NCI-H524 (cell line): Measurements from ENCODE around the gene CAMK1.
A peak's percentile ranks its signal among the peaks of the same experiment; 100 is the strongest.

Experiments
- DNase-seq, 2 experiments: peaks; one replicate each; lab custom pipeline; 2025; lab: John Stamatoyannopoulos, UW

Gene CAMK1

GRCh38 chr3:9769426-9770275, at the start of gene CAMK1:
TSS of gene CAMK1 (minus strand) at chr3:9769947. CDS start at chr3:9767749, 2,198 bp downstream.
- DNase-seq: peak in 1 of 2 experiments; percentile 27

GRCh38 chr3:9818666-9819335, 49.1 kb upstream of the CAMK1 start:
- DNase-seq: no peak

DNA sequence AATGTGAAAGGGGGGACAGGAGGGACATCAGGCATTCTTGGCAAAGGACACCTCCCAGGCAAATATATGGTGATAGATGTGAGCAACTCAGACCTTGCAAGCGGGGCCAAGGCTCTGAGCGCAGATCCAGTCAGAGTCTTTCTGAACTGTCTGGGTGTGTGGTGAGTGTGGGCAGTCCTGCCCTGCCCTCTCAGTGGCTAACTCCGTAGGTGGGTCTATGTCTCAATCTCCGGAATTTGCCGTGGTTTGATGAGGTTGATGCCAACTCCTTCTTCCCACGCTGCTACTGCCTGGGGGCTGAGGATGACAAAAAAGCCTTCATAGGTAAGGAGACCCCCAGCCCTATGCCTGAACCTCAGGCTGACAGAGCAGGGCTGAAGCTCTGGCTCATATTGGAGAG, 47.7 kb upstream of the CAMK1 start:
- no peak for DNase-seq

DNA sequence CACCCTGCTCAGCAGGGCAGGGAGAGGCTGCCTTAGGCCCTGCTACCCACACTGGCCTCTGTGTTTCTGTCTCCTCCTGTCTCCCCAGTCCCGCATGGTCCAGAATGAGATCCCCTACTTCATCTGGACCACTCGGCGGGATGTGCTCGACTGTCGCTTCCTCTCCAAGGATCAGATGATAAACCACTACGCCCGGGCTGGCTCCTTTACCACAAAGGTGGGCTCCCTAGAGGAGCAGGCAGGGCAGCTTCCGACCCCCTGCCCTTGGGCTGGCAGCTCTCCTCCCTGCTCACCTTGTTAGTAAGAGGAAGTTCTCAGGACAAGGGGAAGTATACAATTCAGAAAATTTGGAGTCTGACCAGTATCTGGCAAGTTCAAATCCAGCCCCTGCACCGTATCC, 46.2 kb upstream of the CAMK1 start:
- DNase-seq: no peak

- no peak for DNase-seq
Observed at GRCh38 chr3:9812870-9813483, 43.2 kb upstream of the CAMK1 start.

DNA sequence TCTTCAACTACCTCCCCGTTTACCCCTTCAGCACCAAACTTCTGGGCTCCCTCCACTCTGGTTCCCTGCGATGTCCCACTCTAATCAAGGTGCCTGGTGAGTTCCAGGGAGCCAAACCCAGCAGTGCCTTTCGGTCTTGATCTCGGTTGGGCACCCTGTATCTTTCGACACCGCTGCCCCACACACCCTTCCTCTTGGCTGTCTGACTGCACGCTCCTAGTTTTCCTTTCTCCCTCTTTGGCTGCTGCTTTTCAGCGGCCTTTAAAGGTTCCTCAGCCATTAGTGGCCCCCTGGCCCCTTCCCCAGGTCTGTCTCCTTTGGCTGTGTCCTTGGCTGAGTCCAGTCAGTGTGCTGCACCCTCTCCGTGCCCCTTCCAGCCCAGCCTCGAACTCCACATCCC, 41.1 kb upstream of the CAMK1 start:
- DNase-seq: no peak

DNA sequence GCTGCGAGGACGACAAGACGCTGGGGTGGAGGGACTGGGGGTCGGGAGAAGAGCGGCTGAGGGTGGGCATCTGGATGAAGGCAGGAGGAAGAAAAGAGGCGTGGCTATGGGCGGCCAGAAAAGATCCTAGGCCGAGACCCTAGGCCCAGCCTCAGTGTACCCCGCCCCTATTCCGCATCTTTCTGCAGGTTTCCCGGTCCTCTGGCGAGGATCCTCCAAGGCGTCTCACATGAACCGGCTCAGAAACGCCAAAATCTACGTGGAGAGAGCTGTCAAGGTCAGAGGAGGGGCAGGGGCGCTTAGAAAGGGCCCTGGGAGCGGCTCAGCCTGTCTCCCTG, 40.7 kb upstream of the CAMK1 start:
- no peak for DNase-seq

DNA sequence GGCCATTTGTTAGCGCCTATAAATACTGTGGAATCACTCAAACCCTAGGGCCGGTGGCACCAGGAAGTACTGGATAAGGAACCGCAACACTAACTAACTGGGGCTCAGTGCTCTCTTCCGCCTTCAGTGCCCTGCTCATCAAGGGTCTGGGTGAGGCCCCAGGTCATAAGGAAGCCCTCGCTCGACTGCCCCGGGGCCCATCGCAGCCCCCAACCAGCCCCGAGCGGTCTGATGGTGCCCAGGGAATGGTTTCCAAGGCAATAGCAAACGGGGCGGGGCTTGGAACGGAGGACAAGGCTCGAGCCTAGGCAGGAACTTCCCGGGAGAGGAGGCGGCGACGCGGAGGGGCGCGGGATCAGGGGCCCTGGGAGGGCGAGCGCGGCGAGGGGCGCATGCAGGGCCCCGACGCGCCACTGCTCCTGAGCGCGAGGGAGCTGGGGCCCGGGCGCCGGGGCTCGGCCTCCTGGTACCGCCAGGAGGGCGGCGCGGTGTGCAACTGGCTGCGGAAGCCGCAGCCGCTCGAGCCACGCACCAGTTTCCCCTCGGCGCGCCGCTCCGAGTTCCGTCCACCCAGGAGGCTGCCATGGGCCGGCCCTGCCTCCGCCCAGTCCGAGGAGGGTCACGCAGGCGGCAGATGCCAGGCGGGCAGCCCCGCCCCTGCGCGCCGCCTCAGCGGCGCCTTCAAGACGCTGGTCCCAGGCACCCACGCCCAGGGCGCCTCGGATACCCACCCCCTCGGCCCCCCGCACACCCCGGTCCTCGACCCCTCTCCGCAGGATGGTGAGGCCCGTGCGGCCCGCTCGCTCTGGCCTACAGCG, 40.1 kb upstream of the CAMK1 start, which contains the start of gene TTLL3:
Gene TTLL3, plus strand, starts transcription at position 648 of the 818 bp plus-strand sequence. CDS start 400 bp downstream, outside the sequence.
- peak; percentile 36 to 49 for DNase-seq

- peak; percentile 34 to 60 for DNase-seq
Observed at GRCh38 chr3:9809239-9809614, 39.5 kb upstream of the CAMK1 start.

GRCh38 chr3:9808345-9809037, 38.7 kb upstream of the CAMK1 start:
- DNase-seq: peak; percentile 22 to 68

GRCh38 chr3:9807981-9808344, 38.2 kb upstream of the CAMK1 start:
- DNase-seq: no peak

GRCh38 chr3:9806688-9807589, 37.2 kb upstream of the CAMK1 start:
- DNase-seq: peak in 1 of 2 experiments; percentile 13

- DNase-seq: no peak
Observed at GRCh38 chr3:9806137-9806536, 36.4 kb upstream of the CAMK1 start.

DNA sequence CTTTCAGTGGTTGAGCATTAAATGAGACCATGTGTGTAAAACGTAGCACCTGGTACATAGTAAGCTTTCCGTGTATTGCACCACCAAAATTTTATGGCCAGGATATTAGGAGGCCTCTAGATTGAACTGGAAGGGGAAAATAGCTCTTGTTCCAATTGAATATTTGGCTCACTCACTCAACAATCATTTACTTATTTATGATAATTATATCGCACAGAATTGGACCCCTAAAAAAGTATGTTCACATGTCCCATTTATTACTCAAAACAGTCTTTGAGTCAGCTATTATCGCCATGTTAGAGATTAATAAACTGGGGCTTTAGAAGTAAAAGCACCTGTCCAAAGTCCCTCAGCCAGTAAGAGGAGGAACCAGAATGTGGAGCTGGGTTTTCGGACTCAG, 35.2 kb upstream of the CAMK1 start:
- no peak for DNase-seq

DNA sequence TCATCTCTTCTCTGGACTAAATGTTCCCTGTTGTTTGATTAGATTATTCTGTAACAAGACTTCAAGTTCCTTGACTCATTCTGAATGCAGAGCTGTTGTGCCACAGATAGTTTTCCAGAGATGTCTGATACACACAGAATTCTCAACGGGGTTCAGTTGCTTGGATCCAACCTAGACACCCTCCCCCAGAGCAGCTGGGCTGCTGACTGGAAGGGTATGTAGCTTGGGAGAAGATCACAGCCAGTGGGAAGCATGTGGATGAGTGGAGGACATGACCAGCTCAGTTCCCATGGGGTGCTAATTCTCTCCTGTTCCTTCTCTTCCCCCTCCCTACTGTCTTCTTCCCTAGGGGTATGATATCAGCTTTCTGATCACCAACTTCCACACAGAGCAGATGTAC, 33.7 kb upstream of the CAMK1 start:
- DNase-seq: no peak

DNA sequence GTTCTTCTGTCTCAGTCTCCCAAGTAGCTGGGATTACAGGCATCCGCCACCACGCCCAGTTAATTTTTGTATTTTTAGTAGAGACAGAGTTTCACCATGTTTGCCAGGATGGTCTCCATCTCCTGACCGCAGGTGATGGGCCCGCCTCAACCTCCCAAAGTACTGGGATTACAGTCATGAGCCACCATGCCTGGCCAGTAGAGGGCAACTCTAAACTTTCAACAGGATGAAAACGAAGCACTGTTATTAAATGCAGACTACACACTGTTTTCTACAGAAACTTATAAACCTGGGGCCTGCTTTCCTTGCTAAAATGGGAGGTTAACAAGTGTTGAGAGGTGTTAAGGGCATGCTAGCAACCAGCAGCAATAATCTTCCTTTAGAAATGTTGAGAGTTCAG, 30.8 kb upstream of the CAMK1 start:
- no peak for DNase-seq

- DNase-seq: no peak
Observed at GRCh38 chr3:9797196-9797945, 27.6 kb upstream of the CAMK1 start.

DNA sequence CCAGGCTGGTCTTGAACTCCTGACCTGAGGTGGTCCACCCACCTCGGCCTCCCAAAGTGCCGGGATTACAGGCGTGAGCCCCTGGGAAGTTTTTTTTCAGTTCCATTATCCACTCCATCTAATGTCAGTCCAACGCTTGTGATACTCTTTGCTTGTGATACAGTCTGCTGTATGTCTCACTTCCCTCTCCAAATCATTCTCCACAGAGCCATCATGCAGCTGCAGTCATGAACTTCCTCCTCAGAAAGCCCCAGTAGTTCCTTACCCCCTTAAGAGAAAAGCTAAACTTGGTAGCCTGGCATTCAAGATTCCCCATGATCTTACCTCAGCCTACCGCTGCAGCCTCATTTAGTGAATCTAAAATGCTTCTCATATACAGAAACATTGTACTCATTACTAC, 25.5 kb upstream of the CAMK1 start:
- DNase-seq: no peak

DNA sequence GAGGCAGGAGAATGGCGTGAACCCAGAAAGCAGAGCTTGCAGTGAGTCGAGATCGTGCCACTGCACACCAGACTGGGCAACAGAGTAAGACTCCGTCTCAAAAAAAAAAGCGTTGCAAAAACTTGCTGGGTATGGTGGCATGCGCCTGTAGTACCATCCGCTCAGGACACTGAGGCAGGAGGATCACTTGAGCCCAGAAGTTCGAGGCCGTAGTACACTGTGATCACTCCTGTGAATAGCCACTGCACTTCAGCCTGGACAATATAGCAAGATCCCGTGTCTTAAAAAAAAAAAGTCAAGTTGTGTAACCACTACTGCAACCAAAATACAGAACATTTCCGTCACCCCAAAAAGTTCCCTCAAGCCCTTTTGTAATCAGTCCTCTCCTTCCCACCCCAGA, 24.7 kb upstream of the CAMK1 start:
- no peak for DNase-seq
